H9 (cell line): ENCODE measurements around the gene SLC2A8. TPM values are rescaled to one million over a fixed set of nuclear protein-coding genes. Genes with fewer than 3 reads are reported as not detected.

Experiments used
- DNase-seq: peaks from one replicate; pipeline ENCODE4 v3.0.0-alpha.2; 2017
- H2AFZ ChIP-seq: one replicate; pipeline ENCODE4 v1.6.1; 2013; ENCODE audit warnings: mild to moderate bottlenecking, low read length, control low read depth, moderate library complexity
- H2AK5ac ChIP-seq: 2 replicates; pipeline ENCODE4 v1.6.1; 2013; ENCODE audit warnings: low read length, control low read depth, mixed read lengths; ENCODE audit not compliant: insufficient read length
- H2BK120ac ChIP-seq: one replicate; pipeline ENCODE4 v1.6.1; 2013; ENCODE audit warnings: low read depth, mild to moderate bottlenecking, low read length, control low read depth, inconsistent platforms; ENCODE audit not compliant: poor library complexity, severe bottlenecking
- H2BK12ac ChIP-seq: 2 replicates; pipeline ENCODE4 v1.6.1; 2013; ENCODE audit warnings: low read length, control low read depth, mixed read lengths, low read depth; ENCODE audit not compliant: insufficient read length
- H2BK15ac ChIP-seq: 2 replicates; pipeline ENCODE4 v1.6.1; 2013; ENCODE audit warnings: low read depth, low read length, control low read depth
- H2BK20ac ChIP-seq: one replicate; pipeline ENCODE4 v1.6.1; 2013; ENCODE audit warnings: low read depth, mild to moderate bottlenecking, low read length, control low read depth, inconsistent platforms; ENCODE audit not compliant: poor library complexity, severe bottlenecking
- H2BK5ac ChIP-seq: 2 replicates; pipeline ENCODE4 v1.6.1; 2013; ENCODE audit warnings: low read length, control low read depth, mixed read lengths; ENCODE audit not compliant: insufficient read length
- H3K14ac ChIP-seq: 2 replicates; pipeline ENCODE4 v1.6.1; 2013; ENCODE audit warnings: low read length, control low read depth; ENCODE audit not compliant: insufficient read depth
- H3K18ac ChIP-seq: 2 replicates; pipeline ENCODE4 v1.6.1; 2013; ENCODE audit warnings: low read depth, mild to moderate bottlenecking, mixed read lengths, low read length, control low read depth; ENCODE audit not compliant: insufficient read length
- H3K23ac ChIP-seq: 2 replicates; pipeline ENCODE4 v1.6.1; 2013; ENCODE audit warnings: low read length, control low read depth, mixed read lengths, low read depth; ENCODE audit not compliant: insufficient read length
- H3K23me2 ChIP-seq: 2 replicates; pipeline ENCODE4 v1.6.1; 2013; ENCODE audit warnings: low read depth, mild to moderate bottlenecking, mixed read lengths, low read length, control low read depth; ENCODE audit not compliant: insufficient read length, poor library complexity, severe bottlenecking
- H3K27ac ChIP-seq: 2 replicates; pipeline ENCODE4 v1.5.1; 2013; ENCODE audit warnings: low read length, control low read depth, mixed read lengths, low read depth; ENCODE audit not compliant: insufficient read length
- H3K27me3 ChIP-seq: 2 replicates; pipeline ENCODE4 v1.6.1; 2013; ENCODE audit warnings: low read length, control low read depth, inconsistent platforms; ENCODE audit not compliant: insufficient read depth
- H3K4ac ChIP-seq: 2 replicates; pipeline ENCODE4 v1.6.1; 2013; ENCODE audit warnings: low read depth, mild to moderate bottlenecking, control low read depth, inconsistent platforms, low read length, moderate library complexity
- H3K4me1 ChIP-seq: 2 replicates; pipeline ENCODE4 v1.6.1; 2013; ENCODE audit warnings: low read length, control low read depth, inconsistent platforms; ENCODE audit not compliant: insufficient read depth
- H3K4me2 ChIP-seq: 2 replicates; pipeline ENCODE4 v1.6.1; 2013; ENCODE audit warnings: low read length, control low read depth, mixed read lengths; ENCODE audit not compliant: insufficient read length, insufficient read depth
- H3K56ac ChIP-seq: 2 replicates; pipeline ENCODE4 v1.6.1; 2013; ENCODE audit warnings: low read depth, mild to moderate bottlenecking, mixed read lengths, low read length, control low read depth; ENCODE audit not compliant: insufficient read length
- H3K79me1 ChIP-seq: 2 replicates; pipeline ENCODE4 v1.6.1; 2013; ENCODE audit warnings: low read depth, mild to moderate bottlenecking, moderate library complexity, low read length, control low read depth, inconsistent platforms; ENCODE audit not compliant: insufficient read depth, poor library complexity, severe bottlenecking
- H3K79me2 ChIP-seq: 2 replicates; pipeline ENCODE4 v1.6.1; 2013; ENCODE audit warnings: low read length, control low read depth, inconsistent platforms; ENCODE audit not compliant: insufficient read depth
- H3K9ac ChIP-seq: 2 replicates; pipeline ENCODE4 v1.6.1; 2013; ENCODE audit warnings: low read length, control low read depth, mixed read lengths; ENCODE audit not compliant: insufficient read length; ENCODE audit errors: extremely low read depth
- H3K9me3 ChIP-seq: one replicate; pipeline ENCODE4 v1.6.1; 2013; ENCODE audit warnings: low read depth, low read length, inconsistent platforms; ENCODE audit not compliant: control insufficient read depth
- H3T11ph ChIP-seq: one replicate; pipeline ENCODE4 v1.6.1; 2013; ENCODE audit warnings: mild to moderate bottlenecking, low read length, control low read depth, inconsistent platforms
- H4K20me1 ChIP-seq: one replicate; pipeline ENCODE4 v1.6.1; 2013; ENCODE audit not compliant: control insufficient read depth, insufficient read length, insufficient read depth
- H4K5ac ChIP-seq: 2 replicates; pipeline ENCODE4 v1.6.1; 2013; ENCODE audit warnings: low read depth, mild to moderate bottlenecking, mixed read lengths, low read length, control low read depth; ENCODE audit not compliant: insufficient read length
- H4K8ac ChIP-seq: replicated peaks from 2 replicates; pipeline ENCODE4 v1.6.1; 2013; ENCODE audit warnings: low read length, control low read depth, mixed read lengths, low read depth; ENCODE audit not compliant: insufficient read length
- H4K91ac ChIP-seq: 2 replicates; pipeline ENCODE4 v1.6.1; 2013; ENCODE audit warnings: low read depth, mild to moderate bottlenecking, moderate library complexity, mixed read lengths, low read length, control low read depth; ENCODE audit not compliant: insufficient read length
- H3K27ac Mint-ChIP-seq, 3 experiments: 2 replicates in 2 of 3; 3 replicates in 1 of 3; pipeline ENCODE4 v1.8.0; 2020 to 2021; ENCODE audit warnings: mixed read lengths in 3 of 3, mild to moderate bottlenecking in 1 of 3, moderate library complexity in 1 of 3
- H3K27me3 Mint-ChIP-seq: 2 replicates; pipeline ENCODE4 v1.8.0; 2021; ENCODE audit warnings: low read depth, mild to moderate bottlenecking, moderate library complexity, mixed read lengths
- H3K36me3 Mint-ChIP-seq, 3 experiments: 2 replicates in 2 of 3; 3 replicates in 1 of 3; pipeline ENCODE4 v1.8.0; 2020 to 2021; ENCODE audit warnings: low read depth in 3 of 3, mixed read lengths in 3 of 3; ENCODE audit not compliant: insufficient read depth in 1 of 3
- H3K4me1 Mint-ChIP-seq, 2 experiments: 2 replicates each; pipeline ENCODE4 v1.8.0; 2020; ENCODE audit warnings: mixed read lengths in 2 of 2
- H3K4me3 Mint-ChIP-seq, 2 experiments: 2 replicates in 1 of 2; 3 replicates in 1 of 2; pipeline ENCODE4 v1.8.0; 2020 to 2021; ENCODE audit warnings: mild to moderate bottlenecking in 2 of 2, mixed read lengths in 2 of 2, moderate library complexity in 1 of 2
- H3K9me3 Mint-ChIP-seq, 2 experiments: 2 replicates in 1 of 2; 3 replicates in 1 of 2; pipeline ENCODE4 v1.8.0; 2020; ENCODE audit warnings: mild to moderate bottlenecking in 2 of 2, mixed read lengths in 2 of 2, moderate library complexity in 1 of 2
- CTCF ChIP-seq: fragments of 200-600 bp; sonication (generic); conservative IDR thresholded peaks from 3 replicates; pipeline ENCODE4 v1.8.0; 2021; ENCODE audit warnings: antibody characterized with exemption, mild to moderate bottlenecking
- WGBS: extraction: QIAGEN DNeasy Blood & Tissue Kit; methylation state at CpG from one replicate; pipeline ENCODE4 v1.1.7; 2013; ENCODE audit warnings: missing lambda C conversion rate, low lambda C conversion rate, mixed read lengths; ENCODE audit not compliant: insufficient read length; ENCODE audit errors: extremely low coverage; 5-methylcytosine and 5-hydroxymethylcytosine counted together
- total RNA-seq: library from RNA; stranded (reverse); gene quantifications from 2 replicates; pipeline ENCODE4 v1.2.1, GENCODE V29; 2021

SLC2A8 gene
- total RNA-seq, 1 experiment from 2014 or later: 38.3 TPM

- H3K4ac ChIP-seq: no peak overlapping the region
- peak; percentile 89 for DNase-seq
- no peak overlapping the region for H4K8ac ChIP-seq
- H2BK20ac ChIP-seq: no peak overlapping the region
- H3K4me2 ChIP-seq: no peak overlapping the region
- no peak overlapping the region for H2BK12ac ChIP-seq
- H4K91ac ChIP-seq: no peak overlapping the region
- H2BK120ac ChIP-seq: no peak overlapping the region
- H3K27ac ChIP-seq: no peak overlapping the region
- H3T11ph ChIP-seq: no peak overlapping the region
- H3K36me3 Mint-ChIP-seq: peaks cover 0 to 2% (median 0%) of the 10 kb centered on the region in 3 experiments; a peak in 2 of 7 replicates
- no peaks in the 10 kb centered on the region; the same call in 1 of the 2 replicates for H3K4me1 ChIP-seq
- H3K79me1 ChIP-seq: no peaks in the 10 kb centered on the region
- no peak overlapping the region for H3K23ac ChIP-seq
- no peak overlapping the region for H3K18ac ChIP-seq
- no peak overlapping the region for H2BK15ac ChIP-seq
- H4K20me1 ChIP-seq: no peaks in the 10 kb centered on the region
- H3K4me3 Mint-ChIP-seq: no peak overlapping the region
- peaks cover 29 to 31% of the 10 kb centered on the region in 2 experiments for H3K4me1 Mint-ChIP-seq
- no peak overlapping the region for H2AK5ac ChIP-seq
- H3K79me2 ChIP-seq: no peaks in the 10 kb centered on the region
- H3K9me3 Mint-ChIP-seq: no peaks in the 10 kb centered on the region
- H3K23me2 ChIP-seq: peaks cover 2% of the 10 kb centered on the region
- no peak overlapping the region for H2AFZ ChIP-seq
- H3K27me3 Mint-ChIP-seq: peaks cover 6% of the 10 kb centered on the region
- H3K27ac Mint-ChIP-seq: 0 out of 7 replicates have a peak overlapping the region, but pooled peaks of 1 of the 3 experiments have one; percentile 11
- no peak overlapping the region for H2BK5ac ChIP-seq
- H3K14ac ChIP-seq: no peak overlapping the region
- H4K5ac ChIP-seq: no peak overlapping the region
- no peaks in the 10 kb centered on the region for H3K27me3 ChIP-seq
- TF ChIP-seq CTCF: peak; percentile 69
- H3K56ac ChIP-seq: no peak overlapping the region
- no peak overlapping the region for H3K9ac ChIP-seq
- WGBS: no CpG with 5 or more reads among the region's 12 CpGs
- no peaks in the 10 kb centered on the region for H3K9me3 ChIP-seq
These were observed 21.1 kb downstream of the SLC2A8 start for GRCh38 chr9:127418037-127418471.
